ENCODE data around the gene LRP1B. TPM values are rescaled to one million over a fixed set of nuclear protein-coding genes. Genes with fewer than 3 reads are reported as not detected.

LRP1B gene
- total RNA-seq, 1 donor from 2014 or later: 0.54 TPM

- Mint-ChIP-seq H3K4me1 (peaks cover 4% of the 10 kb centered on the region), H3K27me3 (ENCODE audit: low read depth) (no peaks in the 10 kb centered on the region), H3K9me3 (peaks cover 5% of the 10 kb centered on the region), H3K4me3 (no peak overlapping the region), H3K36me3 (ENCODE audit: low read depth) (no peaks in the 10 kb centered on the region), H3K27ac (ENCODE audit: unreplicated experiment) (no peak overlapping the region)
- no peak for TF ChIP-seq CTCF (conservative IDR thresholded peaks at IDR 0.05)
- DNase-seq (ENCODE audit: low read depth, low spot score): no peak
Observed at GRCh38 chr2:140759426-140760156, 1371.2 kb downstream of the LRP1B start.

GRCh38 chr2:140747665-140748064 lies 1383.2 kb downstream of the LRP1B start:
- Mint-ChIP-seq H3K4me1 (no peaks in the 10 kb centered on the region), H3K4me3 (no peak overlapping the region), H3K27ac (ENCODE audit: unreplicated experiment) (no peak overlapping the region), H3K36me3 (ENCODE audit: low read depth) (no peaks in the 10 kb centered on the region), H3K9me3 (peaks cover under 1% of the 10 kb centered on the region), H3K27me3 (ENCODE audit: low read depth) (no peaks in the 10 kb centered on the region)
- no peak for TF ChIP-seq CTCF (conservative IDR thresholded peaks at IDR 0.05)
- DNase-seq (ENCODE audit: low read depth, low spot score): no peak

GRCh38 chr2:140747090-140747489 lies 1383.7 kb downstream of the LRP1B start:
- Mint-ChIP-seq H3K4me3 (no peak overlapping the region), H3K36me3 (ENCODE audit: low read depth) (no peaks in the 10 kb centered on the region), H3K27ac (ENCODE audit: unreplicated experiment) (no peak overlapping the region), H3K27me3 (ENCODE audit: low read depth) (no peaks in the 10 kb centered on the region), H3K9me3 (no peaks in the 10 kb centered on the region), H3K4me1 (no peaks in the 10 kb centered on the region)
- DNase-seq (ENCODE audit: low read depth, low spot score): no peak
- TF ChIP-seq CTCF (conservative IDR thresholded peaks at IDR 0.05): no peak

GRCh38 chr2:140744379-140744778 lies 1386.4 kb downstream of the LRP1B start:
- Mint-ChIP-seq H3K36me3 (ENCODE audit: low read depth) (no peaks in the 10 kb centered on the region), H3K9me3 (peaks cover 3% of the 10 kb centered on the region), H3K4me1 (no peaks in the 10 kb centered on the region), H3K27me3 (ENCODE audit: low read depth) (no peaks in the 10 kb centered on the region), H3K4me3 (no peak overlapping the region), H3K27ac (ENCODE audit: unreplicated experiment) (no peak overlapping the region)
- no peak for DNase-seq (ENCODE audit: low read depth, low spot score)
- no peak for TF ChIP-seq CTCF (conservative IDR thresholded peaks at IDR 0.05)

GRCh38 chr2:140737006-140737405 lies 1393.8 kb downstream of the LRP1B start:
- TF ChIP-seq CTCF (conservative IDR thresholded peaks at IDR 0.05): no peak
- Mint-ChIP-seq H3K9me3 (peaks cover 7% of the 10 kb centered on the region), H3K4me1 (no peaks in the 10 kb centered on the region), H3K36me3 (ENCODE audit: low read depth) (no peaks in the 10 kb centered on the region), H3K4me3 (no peak overlapping the region), H3K27ac (ENCODE audit: unreplicated experiment) (no peak overlapping the region), H3K27me3 (ENCODE audit: low read depth) (no peaks in the 10 kb centered on the region)
- no peak for DNase-seq (ENCODE audit: low read depth, low spot score)

Measured in neural crest cell (in vitro differentiated cells).